SU-DHL-6 (cell line): Measurements from ENCODE around the gene ALX4.

Source experiments
- CTCF ChIP-seq: fragments of 200-600 bp; sonication (generic); IDR thresholded peaks from one replicate; pipeline ENCODE4 v1.5.1; 2017; ENCODE audit warnings: antibody characterized with exemption, mild to moderate bottlenecking, low read length, moderate library complexity; ENCODE audit not compliant: insufficient read depth, poor library complexity, severe bottlenecking
- EZH2phosphoT487 ChIP-seq: fragments of 200-600 bp; sonication (generic), shearing (Covaris generic); conservative IDR thresholded peaks from 2 replicates; pipeline ENCODE4 v1.6.1; 2018; ENCODE audit warnings: mild to moderate bottlenecking, antibody characterized with exemption, low read length, moderate library complexity, mixed read lengths

- no peak for TF ChIP-seq CTCF
- TF ChIP-seq EZH2phosphoT487 = no peak
These were observed 51.8 kb downstream of the ALX4 start for GRCh38 chr11:44258190-44258489.
